Neural progenitor cell (in vitro differentiated cells): ENCODE results near the gene PPIH.

ENCODE experiments used
- CTCF ChIP-seq: fragments of 200-600 bp; sonication (generic); IDR thresholded peaks from 2 replicates; pipeline ENCODE4 v1.5.1; 2017; ENCODE audit warnings: antibody characterized with exemption, mild to moderate bottlenecking
- EZH2 ChIP-seq: fragments of 200-600 bp; sonication (generic); IDR thresholded peaks from 2 replicates; pipeline ENCODE4 v1.6.1; 2017; ENCODE audit warnings: antibody characterized with exemption, mild to moderate bottlenecking, moderate library complexity
- EZH2phosphoT487 ChIP-seq: fragments of 200-600 bp; sonication (generic); IDR thresholded peaks from 2 replicates; pipeline ENCODE4 v1.6.1; 2017; ENCODE audit warnings: antibody characterized with exemption

DNA sequence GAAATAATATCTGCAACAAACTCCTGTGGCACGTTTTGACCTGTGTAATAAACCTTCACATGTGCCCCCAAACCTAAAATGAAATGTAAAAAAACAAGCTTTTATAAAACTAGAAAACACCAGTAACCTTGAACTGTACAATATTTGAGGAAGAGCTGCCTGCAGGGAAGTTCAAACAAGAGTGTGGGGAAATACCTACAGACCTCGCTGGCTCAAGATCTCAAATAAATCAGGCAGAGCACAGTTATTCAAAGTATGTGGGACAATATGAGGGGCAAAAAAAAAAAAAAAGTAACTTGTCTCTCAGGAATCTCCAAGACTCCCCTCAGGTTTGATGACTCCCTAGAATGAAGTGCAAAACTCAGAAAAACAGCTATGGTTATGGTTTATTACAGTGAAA is 37.9 kb upstream of the PPIH start:
- TF ChIP-seq CTCF (no peak), EZH2 (no peak), EZH2phosphoT487 (no peak)
